H4 (cell line): ENCODE data around the gene AGMAT. TPM values are rescaled to one million over a fixed set of nuclear protein-coding genes. Genes with fewer than 3 reads are reported as not detected.

Experiments used
- DNase-seq: peaks from one replicate; pipeline ENCODE4 v3.0.0-alpha.2; 2015; ENCODE audit warnings: low spot score
- total RNA-seq: library from RNA; depleted of rRNA; stranded (reverse); fragments of >200 nt; shearing (Covaris generic); gene quantifications from 2 replicates; pipeline ENCODE4 v1.2.3, GENCODE V29; 2014

Gene AGMAT
- total RNA-seq, 1 experiment from 2014 or later: not detected

- DNase-seq: no peak
Measured at GRCh38 chr1:15559189-15559810, 25.6 kb downstream of the AGMAT start.

- no peak for DNase-seq
Measured at GRCh38 chr1:15558516-15558915, 26.3 kb downstream of the AGMAT start.

- no peak for DNase-seq
Measured at GRCh38 chr1:15557594-15557993, 27.3 kb downstream of the AGMAT start.

- DNase-seq: no peak
Measured at GRCh38 chr1:15557008-15557407, 27.8 kb downstream of the AGMAT start.

- DNase-seq: no peak
Measured at GRCh38 chr1:15550573-15550972, 34.3 kb downstream of the AGMAT start.

- DNase-seq: no peak
Measured at GRCh38 chr1:15546641-15547040, 38.2 kb downstream of the AGMAT start.

GRCh38 chr1:15543589-15544568 lies 41.0 kb downstream of the AGMAT start:
- no peak for DNase-seq

GRCh38 chr1:15543251-15543588 lies 41.6 kb downstream of the AGMAT start:
- no peak for DNase-seq

GRCh38 chr1:15542388-15543250 lies 42.2 kb downstream of the AGMAT start:
- DNase-seq: no peak

GRCh38 chr1:15541231-15541792 lies 43.5 kb downstream of the AGMAT start:
- no peak for DNase-seq

GRCh38 chr1:15540186-15540585 lies 44.7 kb downstream of the AGMAT start:
- DNase-seq: peak; percentile 30

GRCh38 chr1:15538771-15539170 lies 46.1 kb downstream of the AGMAT start:
- DNase-seq: no peak

GRCh38 chr1:15531682-15532081 lies 53.2 kb downstream of the AGMAT start:
- no peak for DNase-seq

- no peak for DNase-seq
Measured at GRCh38 chr1:15531003-15531402, 53.8 kb downstream of the AGMAT start.

GRCh38 chr1:15526490-15527339 lies 58.1 kb downstream of the AGMAT start, which contains the start of gene DNAJC16:
Gene DNAJC16 (plus strand): TSS chr1:15526848. CDS start chr1:15529106, 2,258 bp downstream.
- DNase-seq: peak; percentile 100

GRCh38 chr1:15526021-15526489 lies 58.8 kb downstream of the AGMAT start:
- no peak for DNase-seq

- DNase-seq: peak; percentile 96
Measured at GRCh38 chr1:15525050-15526020, 59.5 kb downstream of the AGMAT start.

GRCh38 chr1:15524283-15525049 lies 60.4 kb downstream of the AGMAT start:
- DNase-seq: peak; percentile 93

- DNase-seq: no peak
Measured at GRCh38 chr1:15524021-15524282, 60.9 kb downstream of the AGMAT start, which contains the start of gene CASP9. Gene CASP9 (minus strand): TSS chr1:15524215. CDS start chr1:15524200, 15 bp downstream.
